IPS-15b (cell line): Measurements from ENCODE around the gene STXBP5L.
"Not testable (repeated sequence)": the region's sequence is repeated elsewhere in the genome, so short reads cannot be mapped to it uniquely, and the experiment has no call there.

Experiments
- H3K27me3 ChIP-seq: one replicate; pipeline ENCODE4 v1.6.1; 2013; ENCODE audit warnings: low read length; ENCODE audit not compliant: control insufficient read depth, insufficient read depth
- H3K36me3 ChIP-seq: one replicate; pipeline ENCODE4 v1.6.1; 2013; ENCODE audit warnings: low read length; ENCODE audit not compliant: control insufficient read depth, insufficient read depth
- H3K4me1 ChIP-seq: one replicate; pipeline ENCODE4 v1.6.1; 2013; ENCODE audit warnings: mild to moderate bottlenecking, low read length; ENCODE audit not compliant: control insufficient read depth, insufficient read depth
- H3K4me3 ChIP-seq: one replicate; pipeline ENCODE4 v1.5.1; 2013; ENCODE audit warnings: low read depth, low read length
- H3K9ac ChIP-seq: one replicate; pipeline ENCODE4 v1.6.1; 2013; ENCODE audit warnings: low read depth, mild to moderate bottlenecking, low read length
- H3K9me3 ChIP-seq: one replicate; pipeline ENCODE4 v1.6.1; 2013; ENCODE audit warnings: mild to moderate bottlenecking, low read length; ENCODE audit not compliant: control insufficient read depth, insufficient read depth

Gene STXBP5L

DNA sequence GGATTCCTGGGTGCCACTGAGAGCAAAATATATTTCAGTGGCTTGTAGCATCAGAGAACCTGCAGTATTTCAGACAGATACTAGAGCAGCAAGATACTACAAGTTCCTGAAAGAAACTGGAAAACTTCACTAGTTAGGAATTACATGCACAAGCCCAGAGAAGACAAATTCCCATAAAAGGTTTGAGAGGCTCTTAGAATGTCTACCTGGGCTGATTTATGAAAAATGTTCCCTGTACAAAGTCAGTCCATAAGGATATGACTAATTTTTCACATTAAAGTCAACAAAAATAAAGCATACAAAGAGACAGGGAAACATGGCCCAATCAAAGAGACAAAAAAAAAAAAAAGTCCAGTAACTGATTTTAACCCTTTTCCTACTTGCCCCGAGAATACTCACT lies 335.2 kb downstream of the STXBP5L start:
- no peak overlapping the region for H3K9ac ChIP-seq
- H3K27me3 ChIP-seq: no peaks in the 10 kb centered on the region
- no peaks in the 10 kb centered on the region for H3K9me3 ChIP-seq
- no peaks in the 10 kb centered on the region for H3K36me3 ChIP-seq
- no peak overlapping the region for H3K4me3 ChIP-seq
- H3K4me1 ChIP-seq: no peaks in the 10 kb centered on the region

DNA sequence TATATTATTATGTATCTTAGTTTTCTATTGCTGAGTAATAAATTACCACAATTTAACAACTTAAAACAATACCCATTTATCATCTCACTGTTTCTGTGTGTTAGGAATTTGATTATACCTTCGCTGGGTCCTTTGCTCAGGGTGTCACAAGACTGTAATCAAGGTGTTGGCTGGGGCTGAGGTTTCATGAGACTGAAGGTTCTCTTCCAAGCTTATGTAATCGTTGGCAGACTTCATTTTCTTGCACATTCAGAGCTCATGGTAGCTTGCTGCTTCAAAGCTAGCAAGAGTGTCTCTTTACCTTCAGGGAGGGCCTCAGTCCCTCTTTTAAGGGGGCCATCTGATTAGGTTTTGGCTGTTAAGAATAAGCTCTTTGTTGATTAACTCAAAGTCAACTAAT lies 344.7 kb downstream of the STXBP5L start:
- Histone ChIP-seq H3K4me3 (no peak overlapping the region), H3K36me3 (no peaks in the 10 kb centered on the region), H3K9ac (no peak overlapping the region), H3K9me3 (no peaks in the 10 kb centered on the region), H3K4me1 (no peaks in the 10 kb centered on the region), H3K27me3 (no peaks in the 10 kb centered on the region)

DNA sequence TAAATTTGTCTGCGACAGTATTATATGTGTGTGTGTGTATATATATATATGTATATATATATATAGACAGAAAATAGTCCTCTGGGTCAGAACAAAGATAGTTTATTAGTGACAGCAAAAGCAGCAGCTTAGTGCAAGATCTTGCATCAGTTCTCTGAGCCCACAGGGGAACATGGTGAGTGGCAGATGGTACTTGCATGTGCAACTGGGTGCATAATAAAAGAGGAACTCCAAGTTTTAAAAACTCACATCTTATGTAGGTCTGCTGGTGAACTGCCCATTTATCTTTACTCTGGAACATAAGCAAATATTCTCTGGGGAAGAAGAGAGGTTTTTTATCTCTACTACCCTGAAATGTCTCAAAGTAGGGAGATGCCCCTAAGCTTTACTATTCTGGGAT lies 361.4 kb downstream of the STXBP5L start:
- Histone ChIP-seq H3K4me1 (no peaks in the 10 kb centered on the region), H3K4me3 (no peak overlapping the region), H3K27me3 (no peaks in the 10 kb centered on the region), H3K9me3 (no peaks in the 10 kb centered on the region), H3K9ac (no peak overlapping the region), H3K36me3 (no peaks in the 10 kb centered on the region)

DNA sequence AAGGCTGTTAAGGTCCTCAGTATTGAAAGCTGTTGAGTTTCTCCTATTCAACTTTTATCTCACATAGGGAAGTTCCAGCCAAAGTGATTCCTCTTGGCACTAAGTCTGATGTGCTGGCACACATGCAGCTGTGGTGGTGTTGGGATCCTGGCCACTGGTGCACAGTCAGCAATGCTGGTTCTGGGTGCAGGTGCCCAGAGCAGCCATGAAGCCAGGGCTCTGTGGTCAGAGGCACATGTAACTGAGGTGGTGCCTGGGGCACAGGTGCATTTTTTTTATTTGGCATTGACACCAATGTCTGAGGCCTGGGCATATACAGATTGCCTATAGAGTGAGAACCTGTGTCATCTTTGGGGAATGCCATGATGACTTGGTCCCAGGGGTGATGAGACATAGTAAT lies 366.4 kb downstream of the STXBP5L start:
- no peaks in the 10 kb centered on the region for H3K27me3 ChIP-seq
- H3K36me3 ChIP-seq: no peaks in the 10 kb centered on the region
- no peak overlapping the region for H3K9ac ChIP-seq
- no peaks in the 10 kb centered on the region for H3K9me3 ChIP-seq
- no peak overlapping the region for H3K4me3 ChIP-seq
- no peaks in the 10 kb centered on the region for H3K4me1 ChIP-seq

DNA sequence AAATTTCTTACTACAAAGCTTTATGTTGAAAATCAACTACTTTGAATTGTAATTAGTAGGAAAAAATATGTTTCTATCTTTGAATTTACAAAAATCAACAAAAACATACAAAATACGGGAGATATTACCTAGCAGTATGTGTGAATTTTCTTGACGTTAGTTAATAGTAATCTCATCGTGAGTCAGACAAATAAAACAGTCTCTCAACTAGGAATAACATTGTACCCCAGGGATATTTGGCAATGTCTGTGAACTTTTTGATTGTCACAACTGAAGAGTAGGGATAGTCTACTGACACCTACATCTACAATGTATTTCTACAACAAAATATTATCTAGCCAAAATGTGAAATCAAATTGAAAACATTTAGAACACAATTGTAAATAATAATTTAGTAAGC lies 387.4 kb downstream of the STXBP5L start:
- H3K9me3 ChIP-seq: no peaks in the 10 kb centered on the region
- H3K9ac ChIP-seq: no peak overlapping the region
- no peaks in the 10 kb centered on the region for H3K27me3 ChIP-seq
- H3K36me3 ChIP-seq: no peaks in the 10 kb centered on the region
- no peak overlapping the region for H3K4me3 ChIP-seq
- no peaks in the 10 kb centered on the region for H3K4me1 ChIP-seq

DNA sequence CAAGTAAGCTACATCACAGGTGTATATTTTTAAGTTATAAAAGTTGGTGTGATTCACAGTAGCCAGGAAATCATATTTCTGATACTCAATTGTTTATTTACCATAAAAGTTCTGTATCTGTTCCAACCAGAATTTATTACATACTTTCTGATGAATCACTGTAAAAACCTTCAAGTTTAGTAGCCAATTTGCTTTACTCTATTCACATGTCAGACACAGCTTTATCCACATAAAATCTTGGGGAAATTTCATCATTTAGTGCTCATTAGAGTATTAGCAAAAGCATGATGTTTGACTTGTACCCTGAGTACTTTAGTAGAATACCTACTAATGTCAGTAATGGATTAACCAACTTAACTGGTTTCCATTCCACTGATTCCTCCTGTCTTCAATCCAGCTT lies 388.0 kb downstream of the STXBP5L start:
- no peaks in the 10 kb centered on the region for H3K9me3 ChIP-seq
- H3K4me3 ChIP-seq: no peak overlapping the region
- H3K9ac ChIP-seq: no peak overlapping the region
- H3K27me3 ChIP-seq: no peaks in the 10 kb centered on the region
- H3K4me1 ChIP-seq: no peaks in the 10 kb centered on the region
- H3K36me3 ChIP-seq: no peaks in the 10 kb centered on the region

DNA sequence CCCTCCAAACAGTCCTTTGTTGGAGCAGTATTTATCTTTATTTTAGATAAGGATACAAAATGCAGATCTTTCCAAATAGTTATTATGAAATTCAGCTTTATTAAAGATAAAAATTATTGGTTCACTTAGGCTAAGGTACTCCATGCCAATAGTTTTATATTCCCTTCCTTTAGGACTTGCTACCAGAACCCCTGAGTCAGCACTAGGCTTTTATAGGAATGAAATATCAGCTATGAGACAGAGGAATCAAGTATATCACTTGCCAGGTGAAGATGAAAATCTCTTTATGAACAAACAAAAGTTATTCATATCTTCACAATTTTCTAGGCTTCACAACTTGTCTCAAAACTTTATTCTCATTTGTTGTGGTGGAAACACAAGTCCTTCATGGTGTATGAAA lies 416.3 kb downstream of the STXBP5L start:
- H3K9ac ChIP-seq: no peak overlapping the region
- H3K9me3 ChIP-seq: no peaks in the 10 kb centered on the region
- no peak overlapping the region for H3K4me3 ChIP-seq
- H3K27me3 ChIP-seq: no peaks in the 10 kb centered on the region
- no peaks in the 10 kb centered on the region for H3K36me3 ChIP-seq
- H3K4me1 ChIP-seq: no peaks in the 10 kb centered on the region

DNA sequence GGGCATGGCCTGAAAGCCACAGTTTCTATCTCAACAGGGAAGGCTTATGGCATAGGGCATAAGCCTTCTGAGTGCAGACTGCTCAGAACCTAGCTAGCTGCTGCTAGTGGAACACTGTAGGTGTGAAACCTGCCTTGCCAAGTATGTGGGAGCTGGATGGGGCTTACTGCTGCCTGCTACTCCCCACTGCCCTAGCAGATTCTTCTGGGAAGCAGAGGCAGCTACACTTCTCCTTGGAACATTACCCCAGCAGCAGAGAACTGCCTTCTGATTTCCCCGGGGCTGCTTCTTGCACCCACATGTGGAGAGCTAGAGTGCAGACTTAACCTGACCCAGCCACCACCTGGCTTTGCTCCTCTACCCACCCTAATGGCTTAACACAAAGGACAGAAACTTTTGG lies 422.1 kb downstream of the STXBP5L start:
- H3K4me1 ChIP-seq: no peaks in the 10 kb centered on the region
- no peak overlapping the region for H3K4me3 ChIP-seq
- no peaks in the 10 kb centered on the region for H3K9me3 ChIP-seq
- H3K9ac ChIP-seq: no peak overlapping the region
- H3K36me3 ChIP-seq: no peaks in the 10 kb centered on the region
- no peaks in the 10 kb centered on the region for H3K27me3 ChIP-seq

DNA sequence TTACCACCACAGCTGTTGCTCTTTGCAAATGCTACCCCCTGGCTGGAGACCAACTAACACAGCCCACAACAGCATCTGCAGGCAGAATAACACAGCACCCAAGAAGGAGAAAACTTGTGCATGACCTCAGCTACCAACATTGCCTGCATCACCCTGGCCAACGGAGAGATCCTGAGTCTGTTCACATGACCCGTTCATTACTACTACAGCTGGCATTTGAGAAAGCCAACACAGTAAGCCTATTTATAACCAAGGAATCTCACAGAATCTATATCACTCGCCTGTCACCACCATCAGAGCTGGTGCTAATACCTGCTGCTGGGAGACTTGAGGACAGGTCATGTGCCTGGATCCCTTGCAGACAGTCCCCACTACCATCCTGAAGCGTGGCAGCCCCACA lies 422.6 kb downstream of the STXBP5L start:
- H3K27me3 ChIP-seq: no peaks in the 10 kb centered on the region
- no peak overlapping the region for H3K4me3 ChIP-seq
- H3K4me1 ChIP-seq: no peaks in the 10 kb centered on the region
- no peaks in the 10 kb centered on the region for H3K36me3 ChIP-seq
- H3K9ac ChIP-seq: no peak overlapping the region
- no peaks in the 10 kb centered on the region for H3K9me3 ChIP-seq

DNA sequence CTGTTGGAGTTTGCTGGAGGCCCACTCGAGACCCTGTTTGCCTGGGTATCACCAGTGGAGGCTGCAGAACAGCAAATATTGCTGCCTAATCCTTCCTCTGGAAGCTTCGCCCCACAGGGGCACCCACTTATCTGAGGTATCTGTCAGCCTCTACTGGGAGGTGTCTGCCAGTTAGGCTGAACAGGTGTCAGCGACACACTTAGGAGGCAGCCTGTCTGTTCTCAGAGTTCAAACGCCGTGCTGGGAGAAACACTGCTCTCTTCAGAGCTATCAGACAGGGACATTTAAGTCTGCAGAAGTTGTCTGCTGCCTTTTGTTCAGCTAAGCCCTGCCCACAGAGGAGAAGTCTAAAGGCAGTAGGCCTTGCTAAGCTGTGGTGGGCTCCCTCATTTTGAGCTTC lies 448.0 kb downstream of the STXBP5L start:
- not testable (repeated sequence) for H3K4me3 ChIP-seq, H3K4me1 ChIP-seq, H3K9me3 ChIP-seq, H3K9ac ChIP-seq, H3K27me3 ChIP-seq, H3K36me3 ChIP-seq

DNA sequence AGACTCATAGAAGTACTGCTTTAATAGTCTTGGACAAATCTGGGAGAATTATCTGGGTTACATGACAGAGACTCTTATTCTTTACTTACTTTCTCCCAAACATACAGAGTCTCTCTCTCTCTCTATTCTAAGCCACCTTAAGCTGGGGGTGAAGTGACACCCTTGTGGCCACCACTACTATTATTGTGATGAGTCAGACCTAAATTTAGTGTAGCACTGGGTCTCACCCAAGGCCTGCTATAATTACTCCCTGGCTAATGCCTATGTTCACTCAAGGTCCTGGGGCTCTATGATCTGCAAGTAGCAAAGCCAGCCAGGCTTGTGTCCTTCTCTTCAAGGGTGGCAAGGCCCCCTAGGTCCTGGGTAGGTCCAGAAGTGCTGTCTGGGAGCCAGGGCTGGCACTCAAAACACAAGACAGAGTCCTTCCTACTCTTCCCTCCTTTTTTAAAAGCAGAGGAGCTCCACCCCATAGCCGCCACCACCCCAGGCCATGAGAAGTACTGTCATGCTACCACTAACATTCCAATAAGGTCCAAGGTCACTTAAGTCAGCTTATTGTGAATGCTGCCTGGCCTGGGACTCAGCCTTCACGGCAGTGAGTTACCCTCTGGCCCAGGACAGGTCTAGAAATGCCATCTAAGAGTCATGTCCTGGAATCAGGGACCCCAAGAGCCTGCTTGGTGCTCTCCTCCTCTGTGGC lies 454.2 kb downstream of the STXBP5L start:
- Histone ChIP-seq H3K27me3 (no peaks in the 10 kb centered on the region), H3K9ac (no peak overlapping the region), H3K4me1 (no peaks in the 10 kb centered on the region), H3K36me3 (no peaks in the 10 kb centered on the region), H3K9me3 (no peaks in the 10 kb centered on the region), H3K4me3 (no peak overlapping the region)

DNA sequence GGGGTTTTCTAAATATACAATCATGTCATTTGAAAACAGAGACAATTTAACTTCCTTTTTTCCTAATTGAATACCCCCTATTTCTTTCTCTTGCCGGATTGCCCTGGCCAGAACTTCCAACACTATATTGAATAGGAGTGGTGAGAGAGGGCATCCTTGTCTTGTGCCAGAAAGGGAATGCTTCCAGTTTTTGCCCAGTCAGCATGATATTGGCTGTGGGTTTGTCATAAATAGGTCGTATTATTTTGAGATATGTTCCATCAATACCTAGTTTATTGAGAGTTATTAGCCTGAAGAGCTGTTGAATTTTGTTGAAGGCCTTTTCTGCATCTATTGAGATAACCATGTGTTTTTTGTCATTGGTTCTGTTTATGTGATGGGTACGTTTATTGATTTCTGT lies 480.3 kb downstream of the STXBP5L start:
- H3K4me1 ChIP-seq, H3K36me3 ChIP-seq, H3K9ac ChIP-seq, H3K9me3 ChIP-seq, H3K4me3 ChIP-seq, H3K27me3 ChIP-seq: not testable (repeated sequence)
